Ascending aorta (tissue), 2 donors: ENCODE results near the gene COG5. TPM values are rescaled to one million over a fixed set of nuclear protein-coding genes. Genes with fewer than 3 reads are reported as not detected.
"Not testable (repeated sequence)": the region's sequence is repeated elsewhere in the genome, so short reads cannot be mapped to it uniquely, and the experiment has no call there.

Source experiments
- DNase-seq, 2 donors: peaks; one replicate each; pipeline ENCODE4 v3.0.0-alpha.2; 2019; ENCODE audit warnings: low spot score in 2 of 2
- H3K27ac ChIP-seq, 2 donors: fragments of 200-600 bp; sonication (generic); one replicate each; pipeline ENCODE4 v1.5.1; 2016 to 2017; ENCODE audit warnings: mild to moderate bottlenecking in 1 of 2
- H3K27me3 ChIP-seq: fragments of 200-600 bp; sonication (generic); one replicate; pipeline ENCODE4 v1.5.1; 2017
- H3K36me3 ChIP-seq, 2 donors: fragments of 200-600 bp; sonication (generic); one replicate each; pipeline ENCODE4 v1.5.1; 2016
- H3K4me1 ChIP-seq, 2 donors: fragments of 200-600 bp; sonication (generic); one replicate each; pipeline ENCODE4 v1.5.1; 2016 to 2017; ENCODE audit warnings: mild to moderate bottlenecking in 1 of 2
- H3K4me3 ChIP-seq, 2 donors: fragments of 200-600 bp; sonication (generic); one replicate each; pipeline ENCODE4 v1.5.1; 2016 to 2017; ENCODE audit warnings: mild to moderate bottlenecking in 1 of 2
- H3K9me3 ChIP-seq, 2 donors: fragments of 200-600 bp; sonication (generic); one replicate each; pipeline ENCODE4 v1.5.1; 2016
- CTCF ChIP-seq, 3 experiments: fragments of 200-600 bp in 2 of 3; fragments of 450-650 bp in 1 of 3; sonication (generic) in 2 of 3; IDR thresholded peaks; one replicate each; pipeline ENCODE4 v1.5.1; 2016 to 2019; ENCODE audit warnings: antibody characterized with exemption in 3 of 3, mild to moderate bottlenecking in 1 of 3, moderate library complexity in 1 of 3
- intact Hi-C: fragments of 100-400 bp; cut with DNase I; formaldehyde crosslinking; loops from one replicate; pipeline ENCODE4 v1.15.1; 2023
- total RNA-seq: library from RNA; depleted of rRNA; stranded (reverse); fragments of >200 nt; gene quantifications from one replicate; pipeline ENCODE4 v1.1.0, GENCODE V29; 2016

The COG5 gene
- total RNA-seq, 1 donor from 2014 or later, result 16.8 TPM

- no peak overlapping the region for H3K4me3 ChIP-seq
- TF ChIP-seq CTCF (IDR thresholded peaks at IDR 0.05), result no peak
- intact Hi-C loops, result no loop called here
- H3K36me3 ChIP-seq, result peaks cover 24 to 47% of the 10 kb centered on the region in 2 donors
- no peaks in the 10 kb centered on the region for H3K4me1 ChIP-seq
- no peak for DNase-seq
- H3K27ac ChIP-seq, result no peak overlapping the region
- peaks cover 0 to 15% of the 10 kb centered on the region in 2 donors for H3K9me3 ChIP-seq
- no peaks in the 10 kb centered on the region for H3K27me3 ChIP-seq
Measured at GRCh38 chr7:107544848-107545591, 18.7 kb downstream of the COG5 start.

- Histone ChIP-seq H3K9me3 (peaks cover 0 to 15% of the 10 kb centered on the region in 2 donors), H3K4me3 (no peak overlapping the region), H3K27ac (no peak overlapping the region), H3K36me3 (peaks cover 30 to 47% of the 10 kb centered on the region in 2 donors), H3K4me1 (no peaks in the 10 kb centered on the region), H3K27me3 (no peaks in the 10 kb centered on the region)
- intact Hi-C loops, result no loop called here
- TF ChIP-seq CTCF (IDR thresholded peaks at IDR 0.05), result no peak
- no peak for DNase-seq
Measured at GRCh38 chr7:107543338-107543993, 20.3 kb downstream of the COG5 start.

- no peaks in the 10 kb centered on the region for H3K27me3 ChIP-seq
- no peaks in the 10 kb centered on the region for H3K9me3 ChIP-seq
- H3K4me3 ChIP-seq, result no peak overlapping the region
- H3K27ac ChIP-seq, result no peak overlapping the region
- DNase-seq, result no peak
- intact Hi-C loops, result no loop called here
- no peaks in the 10 kb centered on the region for H3K4me1 ChIP-seq
- peaks cover 5 to 35% of the 10 kb centered on the region in 2 donors for H3K36me3 ChIP-seq
- TF ChIP-seq CTCF (IDR thresholded peaks at IDR 0.05), result no peak
Measured at GRCh38 chr7:107538001-107538400, 25.7 kb downstream of the COG5 start.

GRCh38 chr7:107537228-107537627 is 26.5 kb downstream of the COG5 start:
- intact Hi-C loops, H3K9me3 ChIP-seq, DNase-seq, H3K27ac ChIP-seq, H3K4me3 ChIP-seq, H3K4me1 ChIP-seq, H3K27me3 ChIP-seq: not testable (repeated sequence)
- peaks cover 5 to 35% of the 10 kb centered on the region in 2 donors for H3K36me3 ChIP-seq

GRCh38 chr7:107534139-107534538 is 29.6 kb downstream of the COG5 start:
- H3K4me3 ChIP-seq, result no peak overlapping the region
- no peak overlapping the region for H3K27ac ChIP-seq
- H3K27me3 ChIP-seq, result no peaks in the 10 kb centered on the region
- no peak for TF ChIP-seq CTCF (IDR thresholded peaks at IDR 0.05)
- H3K9me3 ChIP-seq, result no peaks in the 10 kb centered on the region
- H3K4me1 ChIP-seq, result no peaks in the 10 kb centered on the region
- H3K36me3 ChIP-seq, result peaks cover 3 to 32% of the 10 kb centered on the region in 2 donors
- DNase-seq, result no peak
- intact Hi-C loops, result no loop called here

GRCh38 chr7:107530751-107531150 is 33.0 kb downstream of the COG5 start:
- intact Hi-C loops, result no loop called here
- Histone ChIP-seq H3K36me3 (peaks cover 0 to 20% of the 10 kb centered on the region in 2 donors), H3K27me3 (no peaks in the 10 kb centered on the region), H3K9me3 (no peaks in the 10 kb centered on the region), H3K4me1 (no peaks in the 10 kb centered on the region), H3K4me3 (no peak overlapping the region), H3K27ac (no peak overlapping the region)
- DNase-seq, result no peak
- no peak for TF ChIP-seq CTCF (IDR thresholded peaks at IDR 0.05)
